GM21737 (cell line): ENCODE data around the gene PTTG1IP2.

Experiments used
- ATAC-seq: cut with Tn5 transposase; IDR thresholded peaks from one replicate; pipeline ENCODE4 v1.9.1; 2021; ENCODE audit warnings: mild to moderate bottlenecking, moderate library complexity; ENCODE audit not compliant: unreplicated experiment

PTTG1IP2 gene

GRCh38 chr7:90474284-90475210, 5.1 kb downstream of the PTTG1IP2 start:
- no peak for ATAC-seq

- no peak for ATAC-seq
These were observed 13.8 kb downstream of the PTTG1IP2 start for GRCh38 chr7:90483251-90483650.

GRCh38 chr7:90484706-90485105, 15.3 kb downstream of the PTTG1IP2 start:
- ATAC-seq: no peak

GRCh38 chr7:90485734-90486316, 16.4 kb downstream of the PTTG1IP2 start:
- ATAC-seq: no peak

- ATAC-seq: no peak
These were observed 18.4 kb downstream of the PTTG1IP2 start for GRCh38 chr7:90487808-90488207.

- ATAC-seq: no peak
These were observed 18.8 kb downstream of the PTTG1IP2 start for GRCh38 chr7:90488220-90488619.

- no peak for ATAC-seq
These were observed 22.8 kb downstream of the PTTG1IP2 start for GRCh38 chr7:90492250-90492649.

- ATAC-seq: no peak
These were observed 25.8 kb downstream of the PTTG1IP2 start for GRCh38 chr7:90495241-90495640.

GRCh38 chr7:90502539-90502938, 33.1 kb downstream of the PTTG1IP2 start:
- ATAC-seq: no peak

- no peak for ATAC-seq
These were observed 33.9 kb downstream of the PTTG1IP2 start for GRCh38 chr7:90503367-90503766.

- ATAC-seq: no peak
These were observed 38.3 kb downstream of the PTTG1IP2 start for GRCh38 chr7:90507692-90508091.

- ATAC-seq: no peak
These were observed 42.3 kb downstream of the PTTG1IP2 start for GRCh38 chr7:90511776-90512175.

GRCh38 chr7:90512821-90513254, 43.4 kb downstream of the PTTG1IP2 start:
- no peak for ATAC-seq

GRCh38 chr7:90516257-90516656, 46.8 kb downstream of the PTTG1IP2 start:
- ATAC-seq: no peak

- no peak for ATAC-seq
These were observed 49.2 kb downstream of the PTTG1IP2 start for GRCh38 chr7:90518630-90519029.

- ATAC-seq: no peak
These were observed 51.0 kb downstream of the PTTG1IP2 start for GRCh38 chr7:90520484-90520883.

- no peak for ATAC-seq
These were observed 60.8 kb downstream of the PTTG1IP2 start for GRCh38 chr7:90530263-90530662.

GRCh38 chr7:90532231-90532929, 62.9 kb downstream of the PTTG1IP2 start:
- no peak for ATAC-seq

GRCh38 chr7:90536449-90536848, 67.0 kb downstream of the PTTG1IP2 start:
- peak; percentile 69 for ATAC-seq

- no peak for ATAC-seq
These were observed 69.0 kb downstream of the PTTG1IP2 start for GRCh38 chr7:90538405-90538804.

- ATAC-seq: no peak
These were observed 71.0 kb downstream of the PTTG1IP2 start for GRCh38 chr7:90540406-90540805.

GRCh38 chr7:90551036-90551435, 81.6 kb downstream of the PTTG1IP2 start:
- no peak for ATAC-seq
